GM15510 (cell line): ENCODE results near the gene TRAF3IP1.

Source experiments
- POLR2A ChIP-seq: IDR thresholded peaks from 3 replicates; pipeline ENCODE4 v1.6.1; 2011; ENCODE audit warnings: borderline replicate concordance; ENCODE audit not compliant: insufficient read length; ENCODE audit errors: extremely low read depth

The TRAF3IP1 gene

GRCh38 chr2:238370823-238371372, 50.6 kb downstream of the TRAF3IP1 start:
- TF ChIP-seq POLR2A: no peak

GRCh38 chr2:238376884-238377391, 56.6 kb downstream of the TRAF3IP1 start:
- TF ChIP-seq POLR2A: no peak

DNA sequence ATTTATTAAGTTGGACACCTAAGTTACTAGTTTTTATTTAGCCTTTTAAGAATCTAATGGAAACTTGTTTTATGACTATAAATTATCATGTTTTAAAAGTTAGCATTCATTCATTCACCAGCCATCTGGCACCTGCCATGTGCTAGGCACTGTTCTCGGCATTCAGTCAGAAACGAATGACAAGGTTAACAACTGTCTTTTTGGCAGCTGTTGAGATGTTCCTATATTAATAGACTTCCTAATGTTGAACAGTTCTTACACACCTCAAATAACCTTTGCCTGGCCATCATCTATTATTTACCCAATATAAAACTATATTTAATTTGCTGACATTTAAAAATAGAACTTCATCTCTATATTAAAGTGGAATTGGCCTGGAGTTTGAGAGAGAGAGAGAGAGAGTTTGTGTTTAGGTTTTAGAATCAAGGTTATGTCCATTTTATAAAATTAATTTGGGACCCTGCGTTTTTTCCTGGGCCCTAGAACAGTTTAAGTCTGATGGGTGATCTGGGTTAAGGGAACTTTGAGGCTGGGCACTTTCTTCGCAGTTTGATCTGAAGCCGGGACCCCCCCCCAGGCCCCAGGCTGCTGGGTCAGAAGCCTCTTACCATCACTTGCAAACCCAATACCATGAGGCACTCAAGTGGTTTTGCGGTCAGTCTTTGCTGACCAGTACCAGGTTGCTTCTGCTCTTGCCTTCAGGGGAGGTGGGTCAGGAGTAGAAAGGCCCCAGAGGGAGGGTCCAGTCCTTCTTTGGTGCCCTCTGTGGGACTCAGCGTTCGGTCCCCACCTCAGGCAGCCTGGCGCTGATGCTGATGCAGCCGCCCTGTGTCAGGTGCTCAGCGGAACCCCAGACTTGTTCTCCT, 58.1 kb downstream of the TRAF3IP1 start:
- TF ChIP-seq POLR2A: no peak

- no peak for TF ChIP-seq POLR2A
Observed at GRCh38 chr2:238379096-238379810, 58.9 kb downstream of the TRAF3IP1 start.

GRCh38 chr2:238380336-238380735, 60.0 kb downstream of the TRAF3IP1 start:
- TF ChIP-seq POLR2A: no peak

GRCh38 chr2:238380785-238381184, 60.5 kb downstream of the TRAF3IP1 start:
- TF ChIP-seq POLR2A: no peak

DNA sequence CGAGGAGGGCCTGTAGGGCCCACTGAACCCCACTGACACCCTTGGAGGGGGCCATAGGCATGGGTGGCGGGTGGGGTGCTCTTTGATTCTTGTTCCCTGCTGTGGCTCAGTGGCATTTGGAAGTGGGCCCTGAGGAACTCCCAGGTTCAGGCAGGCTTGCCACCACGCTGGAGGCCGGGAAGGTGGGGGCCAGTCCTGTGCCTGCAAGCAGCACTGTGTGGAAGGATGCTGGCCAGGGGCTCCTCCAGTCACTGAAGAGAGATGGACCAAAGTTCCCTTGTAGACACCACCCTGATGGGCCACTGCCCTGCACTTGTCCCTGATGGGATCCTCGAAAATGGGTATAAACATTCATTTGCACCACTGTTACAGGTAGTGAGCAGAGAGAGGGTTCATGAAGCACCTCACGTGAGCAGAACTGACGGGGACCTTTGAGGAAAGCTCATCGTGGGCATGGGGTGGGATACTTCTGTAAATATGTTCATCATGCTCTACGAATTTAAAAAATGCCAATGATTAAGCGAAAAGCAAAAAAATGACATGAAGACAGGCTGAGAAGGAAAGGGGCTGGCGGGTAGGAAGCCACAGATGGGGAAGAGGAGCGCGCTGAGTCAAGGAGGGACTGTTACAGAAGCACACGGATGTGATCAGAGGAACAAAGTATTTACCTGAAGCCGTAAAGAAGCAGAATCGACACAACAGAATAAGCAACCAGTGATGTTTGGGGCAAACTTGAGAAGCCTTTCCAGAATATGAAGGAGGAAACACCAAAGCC, 61.2 kb downstream of the TRAF3IP1 start:
- TF ChIP-seq POLR2A: no peak

DNA sequence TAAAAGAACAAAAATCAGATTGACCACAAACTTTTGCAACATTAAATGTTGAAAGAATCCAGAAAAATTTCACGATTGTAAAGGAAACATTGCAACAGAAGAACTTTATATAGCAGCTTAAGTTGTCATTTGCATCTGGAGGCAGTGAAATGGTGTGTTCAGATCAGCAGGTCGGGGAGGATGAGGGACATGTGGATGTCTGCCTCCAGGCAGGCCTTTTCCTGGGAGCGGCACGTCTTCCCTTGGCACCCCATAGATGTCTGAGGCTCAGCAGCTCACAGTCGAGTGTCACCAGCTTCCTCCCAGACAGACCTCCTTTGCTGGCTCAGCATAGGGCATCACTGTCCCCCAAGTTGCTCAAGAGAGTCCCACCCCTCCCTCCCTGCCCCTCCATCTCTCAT, 62.1 kb downstream of the TRAF3IP1 start:
- TF ChIP-seq POLR2A: no peak

- TF ChIP-seq POLR2A: no peak
Observed at GRCh38 chr2:238383135-238383534, 62.8 kb downstream of the TRAF3IP1 start.

DNA sequence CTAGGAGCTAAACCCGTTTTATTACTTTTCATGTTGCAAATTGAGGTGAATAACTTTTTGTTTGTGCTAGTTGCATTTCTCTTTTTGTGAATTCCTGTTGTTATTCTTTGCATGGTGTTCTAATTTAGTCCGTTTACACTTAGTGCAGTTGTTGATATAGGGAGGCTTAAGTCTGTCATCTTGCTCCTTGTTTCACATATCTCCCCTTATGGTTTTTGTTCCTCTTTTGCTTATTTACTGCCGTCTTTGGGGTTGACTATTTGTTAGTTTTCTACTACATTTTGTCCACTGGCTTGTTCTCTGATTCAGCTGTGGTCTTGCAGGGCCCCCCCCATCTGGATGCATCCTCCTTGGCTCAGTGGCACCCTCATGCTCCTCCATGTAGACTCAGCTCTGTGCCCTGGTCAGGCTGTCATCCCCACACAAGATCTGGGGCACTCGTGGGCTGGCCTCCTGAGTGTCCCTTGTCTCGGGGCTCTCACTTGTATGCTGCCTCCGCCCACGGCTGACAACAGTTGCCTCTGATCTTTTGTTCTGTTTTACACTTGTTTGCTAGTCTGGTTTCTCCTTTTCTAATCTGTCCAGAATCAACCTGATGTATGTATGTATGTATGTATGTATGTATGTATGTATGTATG, 63.5 kb downstream of the TRAF3IP1 start:
- TF ChIP-seq POLR2A: no peak

GRCh38 chr2:238387332-238387731, 67.0 kb downstream of the TRAF3IP1 start:
- no peak for TF ChIP-seq POLR2A

DNA sequence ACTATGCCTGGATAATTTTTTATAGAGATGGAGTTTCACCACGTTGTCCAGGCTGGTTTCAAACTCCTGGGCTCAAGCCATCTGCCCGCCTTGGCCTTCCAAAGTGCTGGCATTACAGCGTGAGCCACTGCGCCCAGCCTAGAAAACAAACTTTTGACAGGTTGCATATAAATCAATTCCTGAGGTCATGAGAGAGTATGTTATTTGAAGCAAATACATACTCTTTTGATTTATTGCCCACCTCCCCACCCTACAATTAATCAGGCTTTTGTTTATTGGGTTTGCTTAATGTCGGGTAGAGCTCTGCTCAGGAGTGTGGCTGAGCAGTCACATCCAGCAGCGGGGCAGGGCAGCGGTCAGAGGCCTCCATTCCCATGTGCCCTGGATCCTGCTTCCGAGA, 68.5 kb downstream of the TRAF3IP1 start:
- TF ChIP-seq POLR2A: no peak

- TF ChIP-seq POLR2A: no peak
Observed at GRCh38 chr2:238389988-238390589, 69.8 kb downstream of the TRAF3IP1 start.
